DMS53 treated with DMSO at 0.1 percent for 48 hours (cell line): ENCODE results near the gene TCF19.
"Not testable (repeated sequence)": the region's sequence is repeated elsewhere in the genome, so short reads cannot be mapped to it uniquely, and the experiment has no call there.

Experiments used
- DNase-seq: peaks from one replicate; lab custom pipeline; 2025; ENCODE audit not compliant: unreplicated experiment; lab: John Stamatoyannopoulos, UW

The TCF19 gene

DNA sequence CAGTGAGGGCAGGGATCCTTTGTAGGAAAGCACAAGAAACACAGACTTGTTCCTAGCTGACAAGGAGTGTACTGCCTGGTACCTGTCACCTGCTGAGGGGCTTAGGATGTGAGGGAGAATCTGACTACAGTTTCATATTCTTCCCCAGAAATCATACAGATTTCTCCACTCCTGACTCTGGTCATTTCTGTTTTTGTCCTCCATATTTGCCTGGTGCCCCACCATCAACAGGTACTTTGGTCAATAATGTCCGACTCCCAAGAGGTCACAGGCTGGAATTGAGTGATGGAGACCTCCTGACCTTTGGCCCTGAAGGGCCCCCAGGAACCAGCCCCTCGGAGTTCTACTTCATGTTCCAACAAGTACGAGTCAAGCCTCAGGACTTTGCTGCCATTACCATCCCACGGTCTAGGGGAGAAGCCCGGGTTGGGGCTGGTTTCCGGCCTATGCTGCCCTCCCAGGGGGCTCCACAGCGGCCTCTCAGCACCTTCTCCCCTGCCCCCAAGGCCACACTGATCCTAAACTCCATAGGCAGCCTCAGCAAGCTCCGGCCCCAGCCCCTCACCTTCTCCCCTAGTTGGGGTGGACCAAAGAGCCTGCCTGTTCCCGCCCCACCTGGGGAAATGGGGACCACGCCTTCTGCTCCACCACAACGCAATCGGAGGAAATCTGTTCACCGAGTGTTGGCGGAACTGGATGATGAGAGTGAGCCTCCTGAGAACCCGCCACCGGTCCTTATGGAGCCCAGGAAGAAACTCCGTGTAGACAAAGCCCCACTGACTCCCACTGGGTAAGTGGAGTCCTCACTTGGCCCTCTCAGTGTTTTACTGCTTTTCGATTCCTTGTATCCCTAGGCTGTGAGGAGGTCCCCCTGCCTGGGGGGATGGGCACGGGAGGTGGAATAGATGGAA lies 3.1 kb downstream of the TCF19 start:
- DNase-seq = no peak

GRCh38 chr6:31162463-31163165 lies 4.2 kb downstream of the TCF19 start:
- DNase-seq = no peak

DNA sequence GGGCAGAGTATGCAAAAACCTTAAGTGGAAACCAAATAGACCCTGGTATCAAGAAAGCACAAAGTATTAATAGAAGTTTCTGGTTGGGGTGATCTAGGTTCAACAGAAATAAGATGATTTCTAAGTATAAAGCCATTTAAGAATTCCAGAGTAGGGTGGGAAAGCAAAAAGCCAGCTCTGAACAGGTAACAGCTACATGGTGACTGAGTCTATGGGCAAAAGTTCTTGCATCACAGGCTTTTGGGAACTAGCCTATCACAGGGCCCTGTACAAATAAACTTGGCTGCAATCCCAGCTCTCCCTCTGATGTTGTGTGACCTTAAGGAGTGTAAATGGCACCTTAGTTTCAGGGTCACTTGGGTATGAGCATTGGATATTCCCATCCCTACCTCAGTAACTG lies 5.5 kb downstream of the TCF19 start:
- no peak for DNase-seq

DNA sequence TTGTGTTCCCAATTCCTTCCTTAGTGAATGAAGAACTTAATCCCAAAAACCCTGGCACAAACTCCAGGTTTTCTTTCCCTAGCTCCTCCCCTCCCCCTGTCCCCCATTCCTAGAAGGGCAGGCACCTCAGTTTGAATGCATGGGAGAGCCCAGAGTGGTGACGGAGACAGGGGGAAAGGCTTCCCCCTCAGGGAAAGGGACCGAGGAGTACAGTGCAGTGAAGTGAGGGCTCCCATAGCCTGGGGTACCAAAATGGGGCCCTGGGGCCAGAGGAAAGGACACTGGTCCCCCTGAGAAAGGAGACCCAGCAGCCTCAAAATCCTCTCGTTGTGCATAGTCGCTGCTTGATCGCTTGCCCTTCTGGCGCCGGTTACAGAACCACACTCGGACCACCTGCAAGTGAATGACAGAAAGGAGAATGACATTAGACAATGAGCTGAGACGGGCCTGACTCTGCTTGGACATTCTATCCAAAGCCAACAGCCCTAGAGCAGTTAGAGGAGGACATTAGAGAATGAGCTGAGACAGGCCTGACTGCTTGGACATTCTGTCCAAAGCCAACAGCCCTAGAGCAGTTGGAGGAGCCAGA lies 6.2 kb downstream of the TCF19 start:
- DNase-seq = not testable (repeated sequence)

GRCh38 chr6:31165064-31165832 lies 6.9 kb downstream of the TCF19 start:
- not testable (repeated sequence) for DNase-seq

DNA sequence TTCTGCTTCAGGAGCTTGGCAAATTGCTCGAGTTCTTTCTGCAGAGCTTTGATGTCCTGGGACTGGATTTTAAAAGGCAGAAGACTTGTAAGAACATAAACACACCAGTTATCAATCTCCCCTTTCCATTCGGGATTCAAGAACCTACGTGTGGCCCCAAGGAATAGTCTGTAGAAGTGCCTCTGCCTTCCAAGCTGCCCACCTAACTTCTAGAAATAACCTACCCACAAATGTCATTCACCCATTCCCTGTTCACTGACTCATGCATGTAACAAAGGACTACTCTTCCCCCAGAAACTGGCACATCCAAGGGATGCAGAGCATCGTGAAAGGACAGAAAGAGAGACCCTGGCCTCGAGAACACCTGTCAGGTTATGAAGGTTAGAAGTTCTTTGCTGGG lies 7.6 kb downstream of the TCF19 start:
- DNase-seq = no peak

GRCh38 chr6:31168606-31169005 lies 10.2 kb downstream of the TCF19 start:
- DNase-seq = no peak

GRCh38 chr6:31169123-31169857 lies 10.9 kb downstream of the TCF19 start:
- no peak for DNase-seq

- DNase-seq = not testable (repeated sequence)
Observed at GRCh38 chr6:31169858-31170599, 11.6 kb downstream of the TCF19 start.

DNA sequence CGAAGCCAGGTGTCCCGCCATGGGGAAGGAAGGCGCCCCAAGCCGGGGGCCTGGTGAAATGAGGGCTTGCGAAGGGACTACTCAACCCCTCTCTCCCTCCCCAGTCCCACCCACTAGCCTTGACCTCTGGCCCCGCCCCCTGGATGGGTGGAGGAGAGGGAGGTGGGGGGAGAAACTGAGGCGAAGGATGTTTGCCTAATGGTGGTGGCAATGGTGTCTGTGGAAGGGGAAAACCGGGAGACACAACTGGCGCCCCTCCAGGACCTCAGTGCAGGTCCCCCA lies 12.2 kb downstream of the TCF19 start, which contains the start of gene POU5F1:
Gene POU5F1, minus strand, starts transcription at position 83 of the 282 bp plus-strand sequence. Its CDS starts 62 bp downstream, at position 21.
- no peak for DNase-seq

- DNase-seq = no peak
Observed at GRCh38 chr6:31170987-31171671, 12.7 kb downstream of the TCF19 start.

- no peak for DNase-seq
Observed at GRCh38 chr6:31171931-31172905, 13.8 kb downstream of the TCF19 start.

DNA sequence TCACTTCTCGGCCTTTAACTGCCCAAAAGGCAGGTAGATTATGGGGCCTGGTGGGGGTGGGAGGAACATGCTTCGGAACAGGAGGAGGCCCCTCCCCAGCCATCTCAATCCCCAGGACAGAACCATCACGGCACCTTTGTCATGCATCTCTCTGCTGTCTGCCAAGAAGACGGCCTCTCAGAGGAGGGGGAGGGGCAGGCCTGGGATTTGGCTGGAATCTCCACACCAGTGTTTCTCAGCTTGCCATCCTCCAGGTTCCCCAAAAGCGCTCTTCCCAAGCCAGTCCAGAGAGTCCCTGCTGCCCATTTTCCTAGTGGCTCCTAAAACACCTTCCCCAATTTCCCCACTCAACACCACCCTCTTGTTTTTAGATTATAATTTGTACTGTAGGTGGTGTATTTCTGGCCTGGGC lies 14.6 kb downstream of the TCF19 start:
- DNase-seq = no peak

- DNase-seq = no peak
Observed at GRCh38 chr6:31173406-31173805, 15.0 kb downstream of the TCF19 start.

DNA sequence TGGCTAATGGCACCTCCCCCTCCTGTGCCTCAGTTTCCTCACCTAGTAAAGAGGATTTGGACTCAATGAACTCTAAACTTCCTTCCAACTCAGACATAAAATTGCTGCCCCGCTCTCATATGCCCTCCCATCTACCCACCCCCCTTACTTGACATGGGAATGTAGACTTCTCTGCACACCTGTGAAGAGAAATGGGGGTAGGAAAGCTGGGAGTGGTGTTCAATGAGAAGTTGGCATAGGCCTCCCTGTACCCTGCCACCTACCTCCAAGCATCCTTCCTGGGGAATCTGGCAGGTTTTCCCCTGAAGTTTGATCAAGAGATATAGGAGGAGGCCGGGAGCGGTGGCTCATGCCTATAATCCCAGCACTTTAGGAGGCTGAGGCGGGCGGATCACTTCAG lies 16.0 kb downstream of the TCF19 start:
- DNase-seq = no peak

GRCh38 chr6:31175971-31176370 lies 17.6 kb downstream of the TCF19 start:
- no peak for DNase-seq

- DNase-seq = no peak
Observed at GRCh38 chr6:31178143-31179041, 20.0 kb downstream of the TCF19 start.
